Testis (tissue), 3 donors: ENCODE data around the gene ZNF277. TPM values are rescaled to one million over a fixed set of nuclear protein-coding genes. Genes with fewer than 3 reads are reported as not detected.

Source experiments
- polyA plus RNA-seq: library from polyadenylated mRNA; stranded (reverse); fragments of 350-450 nt; fragmentation: Illumina TruSeq; extraction: RNeasy Lipid Tissue Mini Kit (QIAGEN cat#74804); gene quantifications from one replicate; pipeline ENCODE4 v1.2.3, GENCODE V29; 2014; ENCODE audit warnings: low read depth, low replicate concordance; ENCODE audit not compliant: insufficient read depth
- total RNA-seq, 2 donors: library from RNA; depleted of rRNA; stranded (reverse); fragments of >200 nt; gene quantifications; one replicate each; pipeline ENCODE4 v1.2.3, GENCODE V29; 2016

ZNF277 gene
- total and polyA plus RNA-seq, 3 donors from 2014 or later, result 13.9 to 15.4 (median 14.6) TPM

Other genes with a start within 250 kb of the ZNF277 start
- 10 to 100 TPM; 12.4 to 17.1 TPM for gene DOCK4, start 296 bp upstream of the ZNF277 start, total RNA-seq
- 5.4 TPM for gene DOCK4, start 296 bp upstream of the ZNF277 start, polyA plus RNA-seq
- gene IFRD1, start 243.8 kb downstream of the ZNF277 start, total RNA-seq, result 10 to 100 TPM; 84.7 to 99.8 TPM
- 50.9 TPM for gene IFRD1, start 243.8 kb downstream of the ZNF277 start, polyA plus RNA-seq